Loucy (cell line): ENCODE data around the gene UNKL.

ENCODE experiments used
- EZH2phosphoT487 ChIP-seq: fragments of 200-600 bp; IDR thresholded peaks from 2 replicates; pipeline ENCODE4 v1.6.1; 2018; ENCODE audit warnings: antibody characterized with exemption, mild to moderate bottlenecking, moderate library complexity, borderline replicate concordance
- TF ChIP-seq, protein P1 (sequence below): fragments of 200-600 bp; sonication (generic); conservative IDR thresholded peaks from 2 replicates; pipeline ENCODE4 v1.5.1; 2014; ENCODE audit warnings: mild to moderate bottlenecking, antibody characterized with exemption, low read length

DNA sequence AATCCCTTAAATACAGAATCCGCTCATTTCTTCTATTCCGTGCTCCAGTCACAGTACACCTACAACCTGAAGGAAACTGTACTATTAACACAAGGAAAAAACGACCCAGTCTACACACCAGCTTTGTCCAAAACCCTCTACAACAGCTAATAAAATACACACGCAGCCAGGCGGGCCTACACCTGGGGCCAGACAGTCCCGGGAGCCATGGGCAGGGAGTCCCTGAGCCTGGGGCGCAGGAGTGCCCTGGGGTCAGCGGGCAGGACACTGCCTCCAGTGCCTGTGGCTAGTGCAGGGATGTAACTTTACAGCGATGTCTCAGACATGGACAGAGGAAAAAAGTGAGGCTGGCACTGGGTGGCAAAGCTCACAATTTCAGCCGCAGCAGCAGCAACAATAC is 34.3 kb downstream of the UNKL start:
- TF ChIP-seq, protein P1, sequence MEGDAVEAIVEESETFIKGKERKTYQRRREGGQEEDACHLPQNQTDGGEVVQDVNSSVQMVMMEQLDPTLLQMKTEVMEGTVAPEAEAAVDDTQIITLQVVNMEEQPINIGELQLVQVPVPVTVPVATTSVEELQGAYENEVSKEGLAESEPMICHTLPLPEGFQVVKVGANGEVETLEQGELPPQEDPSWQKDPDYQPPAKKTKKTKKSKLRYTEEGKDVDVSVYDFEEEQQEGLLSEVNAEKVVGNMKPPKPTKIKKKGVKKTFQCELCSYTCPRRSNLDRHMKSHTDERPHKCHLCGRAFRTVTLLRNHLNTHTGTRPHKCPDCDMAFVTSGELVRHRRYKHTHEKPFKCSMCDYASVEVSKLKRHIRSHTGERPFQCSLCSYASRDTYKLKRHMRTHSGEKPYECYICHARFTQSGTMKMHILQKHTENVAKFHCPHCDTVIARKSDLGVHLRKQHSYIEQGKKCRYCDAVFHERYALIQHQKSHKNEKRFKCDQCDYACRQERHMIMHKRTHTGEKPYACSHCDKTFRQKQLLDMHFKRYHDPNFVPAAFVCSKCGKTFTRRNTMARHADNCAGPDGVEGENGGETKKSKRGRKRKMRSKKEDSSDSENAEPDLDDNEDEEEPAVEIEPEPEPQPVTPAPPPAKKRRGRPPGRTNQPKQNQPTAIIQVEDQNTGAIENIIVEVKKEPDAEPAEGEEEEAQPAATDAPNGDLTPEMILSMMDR: no peak
- no peak for TF ChIP-seq EZH2phosphoT487
